HG03196 (cell line): ENCODE results near the gene NPIPA2.
"Not testable (repeated sequence)": the region's sequence is repeated elsewhere in the genome, so short reads cannot be mapped to it uniquely, and the experiment has no call there.

ENCODE experiments used
- ATAC-seq: cut with Tn5 transposase; IDR thresholded peaks from one replicate; pipeline ENCODE4 v1.9.1; 2021; ENCODE audit not compliant: unreplicated experiment

NPIPA2 gene

GRCh38 chr16:14742273-14743128 is at the start of gene NPIPA2:
Gene NPIPA2 (plus strand): TSS chr16:14742533. CDS start chr16:14748066, 5,533 bp downstream.
- ATAC-seq: peak; percentile 99

GRCh38 chr16:14694129-14694528 is 48.2 kb upstream of the NPIPA2 start, which contains the start of gene PLA2G10:
Gene PLA2G10 (minus strand): TSS chr16:14694308. CDS start chr16:14694229, 79 bp downstream.
- not testable (repeated sequence) for ATAC-seq

GRCh38 chr16:14701859-14702258 is 40.5 kb upstream of the NPIPA2 start:
- ATAC-seq: not testable (repeated sequence)

- ATAC-seq: not testable (repeated sequence)
These were observed 39.7 kb upstream of the NPIPA2 start for GRCh38 chr16:14702672-14703071.

- ATAC-seq: peak; percentile 99
These were observed 38.9 kb upstream of the NPIPA2 start, which contains the start of gene NPIPA3 for GRCh38 chr16:14703156-14704011. Gene NPIPA3 (plus strand): TSS chr16:14703411. CDS start chr16:14708944, 5,533 bp downstream.

GRCh38 chr16:14733233-14733632 is 9.1 kb upstream of the NPIPA2 start:
- ATAC-seq: not testable (repeated sequence)

- ATAC-seq: not testable (repeated sequence)
These were observed 1.4 kb upstream of the NPIPA2 start for GRCh38 chr16:14740832-14741385.

GRCh38 chr16:14741794-14742193 is 539 bp upstream of the NPIPA2 start:
- ATAC-seq: not testable (repeated sequence)

- not testable (repeated sequence) for ATAC-seq
These were observed 31.3 kb downstream of the NPIPA2 start for GRCh38 chr16:14773654-14774053.

GRCh38 chr16:14775624-14776023 is 33.3 kb downstream of the NPIPA2 start:
- not testable (repeated sequence) for ATAC-seq

GRCh38 chr16:14776763-14777162 is 34.4 kb downstream of the NPIPA2 start:
- ATAC-seq: not testable (repeated sequence)

- ATAC-seq: not testable (repeated sequence)
These were observed 37.1 kb downstream of the NPIPA2 start for GRCh38 chr16:14779368-14779877.

GRCh38 chr16:14786180-14786579 is 43.8 kb downstream of the NPIPA2 start:
- not testable (repeated sequence) for ATAC-seq

GRCh38 chr16:14789577-14789976 is 47.2 kb downstream of the NPIPA2 start:
- ATAC-seq: not testable (repeated sequence)

GRCh38 chr16:14790320-14790956 is 48.1 kb downstream of the NPIPA2 start:
- ATAC-seq: not testable (repeated sequence)

- not testable (repeated sequence) for ATAC-seq
These were observed 50.6 kb downstream of the NPIPA2 start for GRCh38 chr16:14792914-14793313.

- ATAC-seq: not testable (repeated sequence)
These were observed 55.2 kb downstream of the NPIPA2 start for GRCh38 chr16:14797558-14797957.

GRCh38 chr16:14803577-14803976 is 61.2 kb downstream of the NPIPA2 start:
- ATAC-seq: not testable (repeated sequence)

GRCh38 chr16:14807184-14807678 is 64.9 kb downstream of the NPIPA2 start:
- ATAC-seq: not testable (repeated sequence)

GRCh38 chr16:14813890-14814289 is 71.6 kb downstream of the NPIPA2 start:
- ATAC-seq: not testable (repeated sequence)
